Body of pancreas (tissue), 4 donors: Measurements from ENCODE around the gene MIB2.
"Not testable (repeated sequence)": the region's sequence is repeated elsewhere in the genome, so short reads cannot be mapped to it uniquely, and the experiment has no call there.

ENCODE experiments used
- CTCF ChIP-seq, 7 experiments: fragments of 450-650 bp in 4 of 7; fragments of 200-600 bp in 3 of 7; sonication (generic) in 3 of 7; IDR thresholded peaks; one replicate each; pipeline ENCODE4 v1.5.1; 2016 to 2019; ENCODE audit warnings: antibody characterized with exemption in 7 of 7
- POLR2A ChIP-seq, 3 donors: fragments of 450-650 bp; IDR thresholded peaks; one replicate each; pipeline ENCODE4 v1.6.1; 2016; ENCODE audit warnings: antibody characterized with exemption in 3 of 3, mild to moderate bottlenecking in 2 of 3

DNA sequence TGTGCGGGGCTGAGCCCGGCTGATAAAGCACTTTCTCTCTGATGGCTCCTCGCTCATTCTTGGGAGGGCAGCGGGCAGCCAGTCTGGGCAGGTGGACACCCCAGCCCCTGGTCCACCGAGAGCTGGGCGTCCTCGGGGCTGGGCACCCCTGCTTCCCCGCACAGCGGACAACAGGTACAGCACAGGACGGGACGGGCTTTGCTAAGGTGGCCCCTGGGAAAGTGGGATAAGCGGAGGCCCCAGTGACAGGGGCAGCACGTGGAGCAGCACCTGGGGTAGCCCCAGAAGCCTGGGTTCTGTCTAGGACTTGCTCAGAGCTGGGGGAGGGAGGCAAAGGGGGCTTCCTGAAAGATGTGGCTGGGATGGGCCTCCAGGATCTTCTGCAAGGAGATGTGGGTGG, 19.3 kb downstream of the MIB2 start:
- not testable (repeated sequence) for TF ChIP-seq CTCF, POLR2A (IDR thresholded peaks at IDR 0.05)
